HCT116 (cell line): ENCODE data around the gene ALOX5AP. TPM values are rescaled to one million over a fixed set of nuclear protein-coding genes. Genes with fewer than 3 reads are reported as not detected.

Experiments used
- ATAC-seq: fragments of 200-7000 bp; cut with Tn5 transposase; 2 replicates; pipeline ENCODE4 v1.9.1; 2020; ENCODE audit warnings: mild to moderate bottlenecking, moderate library complexity
- BruUV-seq: library from RNA; stranded (reverse); fragments of 400-500 nt; replicated peaks from 2 replicates; lab custom pipeline; 2021; lab: Mats Ljungman, UMichigan
- CTCF ChIA-PET: fragments of 300-600 bp; sonication (Branson Sonifier 250); formaldehyde crosslinking; loops from one replicate; lab custom pipeline; 2021; ENCODE audit warnings: antibody characterized with exemption; lab: Charles Lee
- POLR2A ChIA-PET: fragments of 300-600, 350-600 bp; sonication (Branson Sonifier 250); formaldehyde crosslinking; loops from one replicate; lab custom pipeline; 2021; ENCODE audit warnings: antibody characterized with exemption; lab: Charles Lee
- RAD21 ChIA-PET, 2 experiments: fragments of 300-600 bp; sonication (Branson Sonifier 250); formaldehyde crosslinking; loops; one replicate each; lab custom pipeline; 2023; ENCODE audit warnings: low total read pairs in 2 of 2; ENCODE audit not compliant: uncharacterized antibody in 2 of 2, unreplicated experiment in 2 of 2, low non-redundant PET in 1 of 2; lab: Charles Lee
- DNase-seq: peaks from one replicate; pipeline ENCODE4 v3.0.0-alpha.2; 2010; ENCODE audit warnings: low read depth, low spot score
- H2AFZ ChIP-seq: fragments of 200-600 bp; shearing (Covaris generic), sonication (generic); 2 replicates; pipeline ENCODE4 v1.6.1; 2017; ENCODE audit warnings: low read depth, mixed run types, mixed read lengths, antibody characterized with exemption, low read length; ENCODE audit not compliant: poor library complexity, severe bottlenecking
- H3K27ac ChIP-seq: 2 replicates; pipeline ENCODE4 v1.5.1; 2012; ENCODE audit warnings: low read depth, low read length
- H3K27me3 ChIP-seq: fragments of 200-600 bp; sonication (generic); 2 replicates; pipeline ENCODE4 v1.6.1; 2016; ENCODE audit warnings: mixed run types, low read length, mixed read lengths; ENCODE audit not compliant: insufficient read depth
- H3K36me3 ChIP-seq, 2 experiments: fragments of 200-500 bp in 1 of 2; fragments of 200-600 bp in 1 of 2; sonication (Bioruptor generic) in 1 of 2; sonication (generic) in 1 of 2; 2 replicates each; pipeline versions ENCODE4 v1.5.1 to v1.6.1; 2014 to 2016; ENCODE audit warnings: low read length in 2 of 2, inconsistent platforms in 1 of 2, mixed read lengths in 1 of 2, mixed run types in 1 of 2; ENCODE audit not compliant: insufficient read depth in 2 of 2, control insufficient read depth in 1 of 2
- H3K4me1 ChIP-seq, 2 experiments: fragments of 200-600 bp in 1 of 2; sonication (generic) in 1 of 2; 2 replicates each; pipeline versions ENCODE4 v1.5.1 to v1.6.1; 2012 to 2017; ENCODE audit warnings: low read length in 2 of 2, inconsistent platforms in 1 of 2, mild to moderate bottlenecking in 1 of 2, mixed read lengths in 1 of 2, mixed run types in 1 of 2, moderate library complexity in 1 of 2; ENCODE audit not compliant: insufficient read depth in 2 of 2, control insufficient read depth in 1 of 2
- H3K4me2 ChIP-seq: fragments of 200-600 bp; sonication (generic); 2 replicates; pipeline ENCODE4 v1.6.1; 2017; ENCODE audit warnings: mixed run types, low read length, mixed read lengths
- H3K4me3 ChIP-seq, 2 experiments: fragments of 200-600 bp in 1 of 2; sonication (generic) in 1 of 2; replicated peaks in 1 of 2; 2 replicates each; pipeline ENCODE4 v1.5.1; 2011 to 2016; ENCODE audit warnings: low read length in 2 of 2, control low read depth in 1 of 2, low read depth in 1 of 2, mild to moderate bottlenecking in 1 of 2, mixed read lengths in 1 of 2, mixed run types in 1 of 2
- H3K79me2 ChIP-seq: fragments of 200-600 bp; sonication (generic); 2 replicates; pipeline ENCODE4 v1.6.1; 2017; ENCODE audit warnings: mild to moderate bottlenecking, mixed run types, low read length, moderate library complexity, mixed read lengths; ENCODE audit not compliant: insufficient read depth
- H3K9ac ChIP-seq: fragments of 200-600 bp; sonication (generic); 2 replicates; pipeline ENCODE4 v1.6.1; 2016; ENCODE audit warnings: low read length, mixed read lengths
- H3K9me2 ChIP-seq: fragments of 200-600 bp; sonication (generic), shearing (Covaris generic); 2 replicates; pipeline ENCODE4 v1.6.1; 2017; ENCODE audit warnings: mixed run types, mild to moderate bottlenecking, moderate library complexity; ENCODE audit not compliant: insufficient read depth
- H3K9me3 ChIP-seq, 2 experiments: fragments of 200-500 bp in 1 of 2; fragments of 200-600 bp in 1 of 2; sonication (Bioruptor generic) in 1 of 2; sonication (generic) in 1 of 2; 2 replicates each; pipeline ENCODE4 v1.6.1; 2014 to 2017; ENCODE audit warnings: low read length in 2 of 2, mixed read lengths in 2 of 2, inconsistent platforms in 1 of 2, low read depth in 1 of 2, mild to moderate bottlenecking in 1 of 2, mixed run types in 1 of 2, moderate library complexity in 1 of 2; ENCODE audit not compliant: control insufficient read depth in 1 of 2, insufficient read depth in 1 of 2
- H4K20me1 ChIP-seq: fragments of 200-600 bp; sonication (generic), shearing (Covaris generic); 2 replicates; pipeline ENCODE4 v1.6.1; 2017; ENCODE audit warnings: mixed run types, mild to moderate bottlenecking, moderate library complexity; ENCODE audit not compliant: insufficient read depth
- CBX3 ChIP-seq: IDR thresholded peaks from 2 replicates; pipeline ENCODE4 v1.6.1; 2012; ENCODE audit warnings: low read depth
- CEBPB ChIP-seq: IDR thresholded peaks from 2 replicates; pipeline ENCODE4 v1.6.1; 2012; ENCODE audit warnings: low read depth
- EZH2 ChIP-seq: fragments of 200-600 bp; sonication (generic); IDR thresholded peaks from 2 replicates; pipeline ENCODE4 v1.6.1; 2017; ENCODE audit warnings: antibody characterized with exemption, mixed run types
- EZH2phosphoT487 ChIP-seq: fragments of 200-600 bp; IDR thresholded peaks from 2 replicates; pipeline ENCODE4 v1.6.1; 2018; ENCODE audit warnings: antibody characterized with exemption, borderline replicate concordance
- FOSL1 ChIP-seq: IDR thresholded peaks from 2 replicates; pipeline ENCODE4 v1.6.1; 2012; ENCODE audit warnings: low read depth
- JUND ChIP-seq: IDR thresholded peaks from 2 replicates; pipeline ENCODE4 v1.6.1; 2012
- POLR2AphosphoS5 ChIP-seq: IDR thresholded peaks from 2 replicates; pipeline ENCODE4 v1.6.1; 2011; ENCODE audit warnings: mild to moderate bottlenecking, low read depth, low read length, moderate library complexity
- RAD21 ChIP-seq: IDR thresholded peaks from 2 replicates; pipeline ENCODE4 v1.6.1; 2012; ENCODE audit warnings: low read depth, mild to moderate bottlenecking
- SRF ChIP-seq: IDR thresholded peaks from 2 replicates; pipeline ENCODE4 v1.6.1; 2012; ENCODE audit warnings: low read depth
- YY1 ChIP-seq: IDR thresholded peaks from 2 replicates; pipeline ENCODE4 v1.6.1; 2011; ENCODE audit warnings: low read length, low read depth, moderate library complexity, mild to moderate bottlenecking; ENCODE audit not compliant: insufficient replicate concordance; ENCODE audit errors: extremely low read depth
- ZFX ChIP-seq: fragments of 450-650 bp; IDR thresholded peaks from 2 replicates; pipeline ENCODE4 v1.6.1; 2017
- intact Hi-C: fragments of 100-400 bp; cut with micrococcal nuclease; formaldehyde crosslinking; loops from 2 replicates; pipeline ENCODE4 v1.10.0; 2022
- total RNA-seq: library from RNA; stranded (reverse); gene quantifications from one replicate; pipeline ENCODE4 v1.2.1, GENCODE V29; 2021; ENCODE audit not compliant: unreplicated experiment
- TF ChIP-seq, protein P1 (sequence below), 3 experiments: fragments of 200-600 bp in 1 of 3; sonication (generic) in 1 of 3; IDR thresholded peaks in 2 of 3; conservative IDR thresholded peaks in 1 of 3; 2 replicates each; pipeline ENCODE4 v1.5.1; 2012 to 2017; ENCODE audit warnings: low read depth in 2 of 3, low read length in 2 of 3, antibody characterized with exemption in 1 of 3, borderline replicate concordance in 1 of 3, control low read depth in 1 of 3, mild to moderate bottlenecking in 1 of 3, mixed read lengths in 1 of 3, mixed run types in 1 of 3, moderate library complexity in 1 of 3; ENCODE audit not compliant: insufficient read depth in 1 of 3
- TF ChIP-seq, protein P2 (sequence below): IDR thresholded peaks from 2 replicates; pipeline ENCODE4 v1.6.1; 2012

Gene ALOX5AP
- total RNA-seq, 1 experiment from 2014 or later, result not detected

DNA sequence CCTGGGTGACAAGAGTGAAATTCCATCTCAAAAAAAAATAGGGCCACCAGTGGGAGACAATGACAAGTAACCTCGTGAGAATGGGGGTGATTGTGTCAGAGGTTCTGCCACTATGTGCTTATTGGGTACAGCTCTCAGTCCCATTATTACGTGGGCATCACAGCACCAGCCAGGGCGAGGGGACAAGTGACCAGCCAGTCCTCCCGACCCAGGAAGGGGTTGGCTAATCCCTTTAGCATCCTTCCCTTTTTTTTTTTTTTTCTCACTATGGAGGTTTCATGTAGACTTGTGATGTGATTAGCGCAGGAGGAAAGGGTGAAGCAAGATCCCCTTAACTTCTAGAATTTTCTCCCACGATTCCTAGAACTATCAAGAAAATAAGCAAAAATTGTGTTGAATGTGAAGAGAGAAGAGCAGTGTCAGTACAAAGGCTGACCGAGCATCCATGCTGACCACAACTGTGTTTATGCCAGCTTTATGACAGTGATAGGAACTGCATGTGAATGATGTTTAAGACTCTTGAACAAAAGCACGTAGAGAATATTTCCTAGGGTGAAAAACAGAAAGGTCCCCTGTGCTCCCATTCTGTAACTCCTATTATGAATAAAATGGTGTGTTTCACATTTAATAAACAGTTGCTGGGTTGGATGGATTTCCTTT lies 50.0 kb downstream of the ALOX5AP start:
- H3K36me3 ChIP-seq, result no peaks in the 10 kb centered on the region
- no peaks in the 10 kb centered on the region for H3K79me2 ChIP-seq
- CTCF ChIA-PET, result no interaction called here
- RAD21 ChIA-PET, result no interaction called here
- H3K27ac ChIP-seq, result no peak overlapping the region
- no peaks in the 10 kb centered on the region for H4K20me1 ChIP-seq
- TF ChIP-seq, protein P1, sequence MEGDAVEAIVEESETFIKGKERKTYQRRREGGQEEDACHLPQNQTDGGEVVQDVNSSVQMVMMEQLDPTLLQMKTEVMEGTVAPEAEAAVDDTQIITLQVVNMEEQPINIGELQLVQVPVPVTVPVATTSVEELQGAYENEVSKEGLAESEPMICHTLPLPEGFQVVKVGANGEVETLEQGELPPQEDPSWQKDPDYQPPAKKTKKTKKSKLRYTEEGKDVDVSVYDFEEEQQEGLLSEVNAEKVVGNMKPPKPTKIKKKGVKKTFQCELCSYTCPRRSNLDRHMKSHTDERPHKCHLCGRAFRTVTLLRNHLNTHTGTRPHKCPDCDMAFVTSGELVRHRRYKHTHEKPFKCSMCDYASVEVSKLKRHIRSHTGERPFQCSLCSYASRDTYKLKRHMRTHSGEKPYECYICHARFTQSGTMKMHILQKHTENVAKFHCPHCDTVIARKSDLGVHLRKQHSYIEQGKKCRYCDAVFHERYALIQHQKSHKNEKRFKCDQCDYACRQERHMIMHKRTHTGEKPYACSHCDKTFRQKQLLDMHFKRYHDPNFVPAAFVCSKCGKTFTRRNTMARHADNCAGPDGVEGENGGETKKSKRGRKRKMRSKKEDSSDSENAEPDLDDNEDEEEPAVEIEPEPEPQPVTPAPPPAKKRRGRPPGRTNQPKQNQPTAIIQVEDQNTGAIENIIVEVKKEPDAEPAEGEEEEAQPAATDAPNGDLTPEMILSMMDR (IDR thresholded peaks at IDR 0.05 in 2 of 3, conservative IDR thresholded peaks at IDR 0.05 in 1 of 3; ENCODE audit: borderline replicate concordance in 1 of 3, insufficient read depth in 1 of 3, low read depth in 2 of 3, low read length in 2 of 3), result no peak
- TF ChIP-seq JUND, result no peak
- no peak for TF ChIP-seq FOSL1
- TF ChIP-seq EZH2, result no peak
- no peak for TF ChIP-seq EZH2phosphoT487
- TF ChIP-seq, protein P2, sequence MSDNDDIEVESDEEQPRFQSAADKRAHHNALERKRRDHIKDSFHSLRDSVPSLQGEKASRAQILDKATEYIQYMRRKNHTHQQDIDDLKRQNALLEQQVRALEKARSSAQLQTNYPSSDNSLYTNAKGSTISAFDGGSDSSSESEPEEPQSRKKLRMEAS, result no peak
- no peak for TF ChIP-seq YY1
- TF ChIP-seq CBX3, result no peak
- TF ChIP-seq ZFX, result no peak
- TF ChIP-seq CEBPB, result no peak
- no peak for TF ChIP-seq RAD21
- TF ChIP-seq POLR2AphosphoS5, result no peak
- TF ChIP-seq SRF, result no peak
- BruUV-seq, result no TSS peak
- POLR2A ChIA-PET, result no interaction called here
- H3K9me3 ChIP-seq, result no peaks in the 10 kb centered on the region
- H3K4me3 ChIP-seq, result no peak overlapping the region
- intact Hi-C loops, result no loop called here
- no peak overlapping the region for H3K4me2 ChIP-seq
- DNase-seq (no peak), ATAC-seq (no peak)
- H3K4me1 ChIP-seq, result no peaks in the 10 kb centered on the region
- H3K9me2 ChIP-seq, result no peaks in the 10 kb centered on the region
- H3K9ac ChIP-seq, result no peak overlapping the region
- no peaks in the 10 kb centered on the region; the same call in 1 of the 2 replicates for H3K27me3 ChIP-seq
- no peak overlapping the region for H2AFZ ChIP-seq
